Lower leg skin (tissue), 3 donors: Measurements from ENCODE around the gene TBKBP1.

Experiments
- CTCF ChIP-seq, 3 donors: fragments of 450-650 bp; IDR thresholded peaks; one replicate each; pipeline ENCODE4 v1.5.1; 2016; ENCODE audit warnings: antibody characterized with exemption in 3 of 3, mild to moderate bottlenecking in 3 of 3, moderate library complexity in 2 of 3
- POLR2A ChIP-seq, 2 donors: fragments of 450-650 bp; IDR thresholded peaks; one replicate each; pipeline ENCODE4 v1.6.1; 2016 to 2017; ENCODE audit warnings: antibody characterized with exemption in 2 of 2, mild to moderate bottlenecking in 1 of 2, moderate library complexity in 1 of 2

GRCh38 chr17:47712330-47713023 is 18.5 kb downstream of the TBKBP1 start:
- no peak for TF ChIP-seq CTCF (IDR thresholded peaks at IDR 0.05)
- TF ChIP-seq POLR2A (IDR thresholded peaks at IDR 0.05) = no peak
